C4-2B (cell line): ENCODE data around the gene PGP.

Experiments
- CTCF ChIP-seq: fragments of 450-650 bp; conservative IDR thresholded peaks from 2 replicates; pipeline ENCODE4 v1.5.1; 2017; ENCODE audit warnings: mild to moderate bottlenecking
- ZFX ChIP-seq: fragments of 450-650 bp; IDR thresholded peaks from 2 replicates; pipeline ENCODE4 v1.6.1; 2017

- TF ChIP-seq CTCF, result no peak
- no peak for TF ChIP-seq ZFX
These were observed 40.1 kb downstream of the PGP start for GRCh38 chr16:2174396-2175131.
